Natural killer cell (primary cell): Measurements from ENCODE around the gene ARL6. TPM values are rescaled to one million over a fixed set of nuclear protein-coding genes. Genes with fewer than 3 reads are reported as not detected.

Experiments used
- ATAC-seq, 3 donors: fragments of 150-1000 bp in 2 of 3; fragments of 200-7000 bp in 1 of 3; cut with Tn5 transposase; 1 replicate in 1 of 3; 2 replicates in 2 of 3; pipeline ENCODE4 v1.10.0; 2021; ENCODE audit warnings: mild to moderate bottlenecking in 2 of 3, moderate library complexity in 2 of 3
- DNase-seq, 2 donors: peaks; one replicate each; pipeline versions ENCODE4 v3.0.0 to v3.0.0-alpha.2; 2013 to 2021; ENCODE audit warnings: mixed read lengths in 1 of 2
- H3K27ac ChIP-seq: one replicate; pipeline ENCODE4 v1.5.1; 2013; ENCODE audit warnings: mild to moderate bottlenecking, low read length
- H3K27me3 ChIP-seq: one replicate; pipeline ENCODE4 v1.6.1; 2013; ENCODE audit warnings: low read length; ENCODE audit not compliant: control insufficient read depth, insufficient read depth
- H3K36me3 ChIP-seq: one replicate; pipeline ENCODE4 v1.6.1; 2013; ENCODE audit warnings: low read length; ENCODE audit not compliant: control insufficient read depth, insufficient read depth
- H3K4me1 ChIP-seq: one replicate; pipeline ENCODE4 v1.6.1; 2013; ENCODE audit warnings: low read length; ENCODE audit not compliant: control insufficient read depth, insufficient read depth
- H3K4me3 ChIP-seq: one replicate; pipeline ENCODE4 v1.5.1; 2013; ENCODE audit warnings: low read length
- H3K9me3 ChIP-seq: one replicate; pipeline ENCODE4 v1.6.1; 2013; ENCODE audit warnings: low read length; ENCODE audit not compliant: control insufficient read depth, insufficient read depth
- H3K27ac Mint-ChIP-seq, 2 donors: one replicate each; pipeline ENCODE4 v1.8.0; 2022; ENCODE audit warnings: mild to moderate bottlenecking in 2 of 2, mixed read lengths in 2 of 2, moderate library complexity in 1 of 2
- H3K27me3 Mint-ChIP-seq, 2 donors: one replicate each; pipeline ENCODE4 v1.8.0; 2022; ENCODE audit warnings: low read depth in 2 of 2, mixed read lengths in 2 of 2
- H3K36me3 Mint-ChIP-seq: one replicate; pipeline ENCODE4 v1.8.0; 2022; ENCODE audit warnings: mixed read lengths
- H3K4me1 Mint-ChIP-seq, 2 donors: one replicate each; pipeline ENCODE4 v1.8.0; 2022; ENCODE audit warnings: mixed read lengths in 2 of 2
- H3K4me3 Mint-ChIP-seq: one replicate; pipeline ENCODE4 v1.8.0; 2022; ENCODE audit warnings: mild to moderate bottlenecking, moderate library complexity, mixed read lengths
- H3K9me3 Mint-ChIP-seq, 2 donors: one replicate each; pipeline ENCODE4 v1.8.0; 2022; ENCODE audit warnings: mixed read lengths in 2 of 2
- CTCF ChIP-seq: fragments of 200-600 bp; IDR thresholded peaks from one replicate; pipeline ENCODE4 v1.8.0; 2022; ENCODE audit warnings: antibody characterized with exemption
- WGBS: methylation state at CpG from one replicate; pipeline ENCODE4 v1.1.7; 2013; ENCODE audit warnings: missing lambda C conversion rate; ENCODE audit not compliant: insufficient coverage; 5-methylcytosine and 5-hydroxymethylcytosine counted together
- intact Hi-C: fragments of 100-400 bp; cut with micrococcal nuclease; formaldehyde crosslinking; loops from one replicate; pipeline ENCODE4 v1.14.2; 2022
- total RNA-seq, 4 donors: library from RNA; stranded (reverse); fragments of 120-200 nt in 1 of 4; gene quantifications; one replicate each; pipeline versions ENCODE4 v1.2.3 to v1.2.4, GENCODE V29; 2013 to 2022

Gene ARL6
- total RNA-seq, 3 donors from 2014 or later (not counting 1 experiment from before 2014, with no cell fraction given): 2.1 to 4.9 (median 2.3) TPM

- Mint-ChIP-seq H3K4me1 (no peaks in the 10 kb centered on the region), H3K9me3 (no peaks in the 10 kb centered on the region), H3K27me3 (no peaks in the 10 kb centered on the region), H3K27ac (no peak overlapping the region), H3K4me3 (no peak overlapping the region), H3K36me3 (no peaks in the 10 kb centered on the region)
- Histone ChIP-seq H3K36me3 (no peaks in the 10 kb centered on the region), H3K4me3 (no peak overlapping the region), H3K9me3 (no peaks in the 10 kb centered on the region), H3K4me1 (no peaks in the 10 kb centered on the region), H3K27ac (no peak overlapping the region), H3K27me3 (no peaks in the 10 kb centered on the region)
- ATAC-seq (no peak), DNase-seq (no peak)
- 90% methylated on average over 3 of the region's 3 CpGs for WGBS
- TF ChIP-seq CTCF: no peak
- intact Hi-C loops: no loop called here
Measured at GRCh38 chr3:97772926-97773325, 8.4 kb downstream of the ARL6 start.

GRCh38 chr3:97778152-97778551, 13.6 kb downstream of the ARL6 start:
- H3K9me3 ChIP-seq: no peaks in the 10 kb centered on the region
- Mint-ChIP-seq H3K36me3 (no peaks in the 10 kb centered on the region), H3K4me1 (no peaks in the 10 kb centered on the region), H3K9me3 (no peaks in the 10 kb centered on the region), H3K27me3 (no peaks in the 10 kb centered on the region), H3K27ac (no peak overlapping the region), H3K4me3 (no peak overlapping the region)
- no peak overlapping the region for H3K27ac ChIP-seq
- no peak overlapping the region for H3K4me3 ChIP-seq
- no peak for ATAC-seq
- no peak for TF ChIP-seq CTCF
- H3K27me3 ChIP-seq: no peaks in the 10 kb centered on the region
- intact Hi-C loops: no loop called here
- H3K4me1 ChIP-seq: no peaks in the 10 kb centered on the region
- H3K36me3 ChIP-seq: no peaks in the 10 kb centered on the region
- no peak for DNase-seq

- no peaks in the 10 kb centered on the region for H3K9me3 ChIP-seq
- ATAC-seq (peak; percentile 62 to 66 (median 64)), DNase-seq (peak in 1 of 2 donors; percentile 84)
- H3K4me1 ChIP-seq: no peaks in the 10 kb centered on the region
- H3K36me3 ChIP-seq: no peaks in the 10 kb centered on the region
- intact Hi-C loops: loop anchor here (1.0 kb wide), 1 partner anchor 230 kb away; no protein-coding TSS in a partner anchor
- Mint-ChIP-seq H3K27ac (no peak overlapping the region), H3K27me3 (no peaks in the 10 kb centered on the region), H3K9me3 (no peaks in the 10 kb centered on the region), H3K4me3 (no peak overlapping the region), H3K36me3 (no peaks in the 10 kb centered on the region), H3K4me1 (no peaks in the 10 kb centered on the region)
- TF ChIP-seq CTCF: peak; percentile 88
- no peaks in the 10 kb centered on the region for H3K27me3 ChIP-seq
- H3K27ac ChIP-seq: no peak overlapping the region
- H3K4me3 ChIP-seq: no peak overlapping the region
Measured at GRCh38 chr3:97793420-97794019, 29.0 kb downstream of the ARL6 start.

- H3K27me3 Mint-ChIP-seq: no peaks in the 10 kb centered on the region
- intact Hi-C loops: no loop called here
- DNase-seq (no peak), ATAC-seq (no peak)
- Histone ChIP-seq H3K27me3 (no peaks in the 10 kb centered on the region), H3K4me3 (no peak overlapping the region), H3K4me1 (no peaks in the 10 kb centered on the region), H3K9me3 (no peaks in the 10 kb centered on the region), H3K27ac (no peak overlapping the region), H3K36me3 (no peaks in the 10 kb centered on the region)
- H3K36me3 Mint-ChIP-seq: no peaks in the 10 kb centered on the region
- WGBS: 85% methylated on average over 4 of the region's 4 CpGs
- no peak overlapping the region for H3K27ac Mint-ChIP-seq
- TF ChIP-seq CTCF: no peak
- H3K4me3 Mint-ChIP-seq: no peak overlapping the region
- H3K4me1 Mint-ChIP-seq: no peaks in the 10 kb centered on the region
- H3K9me3 Mint-ChIP-seq: no peaks in the 10 kb centered on the region
Measured at GRCh38 chr3:97795951-97796350, 31.4 kb downstream of the ARL6 start.
